ENCODE results near the gene BAHD1. TPM values are rescaled to one million over a fixed set of nuclear protein-coding genes. Genes with fewer than 3 reads are reported as not detected.

BAHD1 gene
- total and polyA plus RNA-seq, 9 donors = 14.8 to 67.3 (median 40.1) TPM

GRCh38 chr15:40472171-40472727 is 31.5 kb downstream of the BAHD1 start:
- no peak for TF ChIP-seq EP300 (IDR thresholded peaks at IDR 0.05)
- Histone ChIP-seq H3K4me3 (peak overlapping the region; percentile 69), H3K4me1 (ENCODE audit: insufficient read depth) (peaks cover 6% of the 10 kb centered on the region), H3K27me3 (no peaks in the 10 kb centered on the region), H3K36me3 (no peaks in the 10 kb centered on the region), H3K27ac (no peak overlapping the region), H3K9me3 (no peaks in the 10 kb centered on the region)
- WGBS, 3 donors = 82 to 88% (median 85%) methylated on average over 9 of the region's 9 CpGs
- no peak for DNase-seq
- intact Hi-C loops (cut with DNase I) = no loop called here

- intact Hi-C loops (cut with DNase I) = no loop called here
- TF ChIP-seq EP300 (IDR thresholded peaks at IDR 0.05) (no peak), POLR2A (IDR thresholded peaks at IDR 0.05) (no peak), CTCF (IDR thresholded peaks at IDR 0.05) (no peak)
- Histone ChIP-seq H3K4me1 (ENCODE audit: insufficient read depth) (peaks cover 6% of the 10 kb centered on the region), H3K9me3 (no peaks in the 10 kb centered on the region), H3K4me3 (no peak overlapping the region), H3K27ac (no peak overlapping the region), H3K27me3 (no peaks in the 10 kb centered on the region), H3K36me3 (no peaks in the 10 kb centered on the region)
- DNase-seq = no peak
- WGBS, 3 donors = 54 to 79% (median 67%) methylated on average over 8 of the region's 8 CpGs
Observed at GRCh38 chr15:40474581-40474980, 33.8 kb downstream of the BAHD1 start.

GRCh38 chr15:40477642-40478327 is 37.0 kb downstream of the BAHD1 start:
- Histone ChIP-seq H3K36me3 (no peaks in the 10 kb centered on the region), H3K4me1 (ENCODE audit: insufficient read depth) (no peaks in the 10 kb centered on the region), H3K27ac (no peak overlapping the region), H3K4me3 (no peak overlapping the region), H3K9me3 (no peaks in the 10 kb centered on the region), H3K27me3 (no peaks in the 10 kb centered on the region)
- 50 to 60% (median 50%) methylated on average over 5 of the region's 5 CpGs for WGBS, 3 donors
- intact Hi-C loops (cut with DNase I) = no loop called here
- DNase-seq = no peak
- no peak for TF ChIP-seq EP300 (IDR thresholded peaks at IDR 0.05)
- no peak for TF ChIP-seq POLR2A (IDR thresholded peaks at IDR 0.05)
- TF ChIP-seq CTCF (IDR thresholded peaks at IDR 0.05) = no peak

- no peak overlapping the region for H3K4me3 ChIP-seq
- H3K27ac ChIP-seq = no peak overlapping the region
- DNase-seq = no peak
- H3K27me3 ChIP-seq = no peaks in the 10 kb centered on the region
- H3K9me3 ChIP-seq = no peaks in the 10 kb centered on the region
- TF ChIP-seq EP300 (IDR thresholded peaks at IDR 0.05) (no peak), CTCF (IDR thresholded peaks at IDR 0.05) (no peak), POLR2A (IDR thresholded peaks at IDR 0.05) (no peak)
- H3K4me1 ChIP-seq (ENCODE audit: insufficient read depth) = no peaks in the 10 kb centered on the region
- intact Hi-C loops (cut with DNase I) = no loop called here
- no peaks in the 10 kb centered on the region for H3K36me3 ChIP-seq
Observed at GRCh38 chr15:40479024-40479423, 38.3 kb downstream of the BAHD1 start.

GRCh38 chr15:40481341-40482074 is 40.8 kb downstream of the BAHD1 start:
- no peak overlapping the region for H3K27ac ChIP-seq
- H3K4me3 ChIP-seq = no peak overlapping the region
- intact Hi-C loops (cut with DNase I) = no loop called here
- H3K36me3 ChIP-seq = no peaks in the 10 kb centered on the region
- DNase-seq = no peak
- WGBS, 3 donors = 75 to 85% (median 78%) methylated on average over 1 of the region's 1 CpG
- H3K9me3 ChIP-seq = no peaks in the 10 kb centered on the region
- no peaks in the 10 kb centered on the region for H3K4me1 ChIP-seq (ENCODE audit: insufficient read depth)
- TF ChIP-seq EP300 (IDR thresholded peaks at IDR 0.05) = no peak
- no peak for TF ChIP-seq CTCF (IDR thresholded peaks at IDR 0.05)
- no peak for TF ChIP-seq POLR2A (IDR thresholded peaks at IDR 0.05)
- no peaks in the 10 kb centered on the region for H3K27me3 ChIP-seq

Data from ovary (tissue), 9 donors.